ENCODE results near the gene ARF4.
A peak's percentile ranks its signal among the peaks of the same experiment; 100 is the strongest.
"Not testable (repeated sequence)": the region's sequence is repeated elsewhere in the genome, so short reads cannot be mapped to it uniquely, and the experiment has no call there.

Gene ARF4

DNA sequence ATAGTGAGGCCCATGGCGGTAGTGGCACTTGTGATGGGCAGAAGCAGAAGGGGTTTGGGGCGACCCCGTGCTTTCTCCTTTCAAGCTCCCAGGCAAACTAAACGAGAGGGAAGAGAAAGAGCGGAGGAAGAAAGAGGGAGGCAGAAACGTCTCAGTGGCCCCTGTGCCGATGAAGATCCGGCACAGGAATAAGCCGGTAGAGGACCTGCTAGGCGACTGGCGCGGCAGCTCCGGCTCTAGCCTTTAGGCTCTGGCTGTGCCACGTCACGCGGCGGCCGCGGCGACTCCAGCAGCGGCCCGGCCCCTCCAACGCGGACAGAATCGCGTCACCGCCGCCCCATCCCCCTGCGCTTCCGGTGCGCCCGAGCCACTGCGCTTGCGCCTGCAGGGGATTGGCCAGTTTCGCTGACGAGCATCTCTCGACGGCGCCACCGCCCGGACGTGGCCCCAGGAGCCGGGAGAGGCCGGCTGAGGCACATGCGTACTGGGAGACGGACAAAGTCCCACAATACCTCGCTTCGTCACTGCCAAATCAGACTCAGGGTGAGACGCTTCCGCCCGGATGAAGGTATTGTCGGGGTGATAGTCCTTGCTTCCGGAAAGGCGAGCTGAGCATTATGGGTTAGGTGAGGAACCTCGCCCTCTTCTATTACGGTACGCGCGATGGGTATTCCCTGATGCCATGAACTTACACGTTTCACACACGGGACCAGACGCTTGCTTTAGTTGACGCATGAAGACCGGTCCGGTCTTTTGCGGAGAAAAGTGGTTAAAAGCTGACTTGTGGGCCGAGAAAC, at the start of gene ARF4:
ARF4 (minus strand) TSS at position 218 of the 797 bp plus-strand sequence; CDS start at position 14, 204 bp downstream.
- DNase-seq: peak; percentile 97

DNA sequence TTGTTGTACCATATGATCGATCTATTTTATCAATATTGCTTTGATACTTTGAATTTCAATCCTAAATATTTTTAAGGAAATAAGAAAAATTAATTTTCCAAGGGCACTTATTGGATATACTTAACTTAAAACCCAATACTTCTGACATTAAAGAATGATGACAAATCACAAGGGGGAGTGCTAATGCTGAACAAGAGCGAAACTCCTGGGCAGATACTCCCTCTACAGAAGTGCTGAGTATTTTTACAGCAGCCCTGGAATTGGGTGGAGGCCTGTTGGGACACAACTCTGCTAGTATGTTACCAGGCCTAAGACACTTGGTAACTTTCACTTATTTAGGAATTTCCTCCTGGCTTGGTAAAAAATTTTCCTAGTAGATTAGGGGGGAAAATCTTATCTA, 49.6 kb upstream of the ARF4 start:
- no peak for DNase-seq

DNA sequence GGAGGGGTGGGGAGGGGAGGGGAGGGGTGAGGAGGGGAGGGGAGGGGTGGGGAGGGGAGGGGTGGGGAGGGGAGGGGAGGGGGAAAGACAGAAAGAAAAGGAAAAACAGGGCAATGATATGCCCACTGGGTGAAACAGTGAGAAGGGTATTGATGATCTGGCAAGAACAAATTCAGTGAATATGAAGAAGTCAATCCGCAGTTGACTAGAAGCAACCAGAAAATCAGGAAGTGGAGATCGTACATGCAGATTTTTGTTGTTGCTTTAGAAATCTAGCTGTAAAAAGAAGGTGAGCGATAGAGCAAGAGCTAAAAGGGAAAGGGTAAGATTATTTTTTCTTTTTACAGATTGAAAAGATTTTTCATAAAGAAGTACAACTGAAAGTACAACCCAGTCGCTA, 47.6 kb upstream of the ARF4 start:
- no peak for DNase-seq

DNA sequence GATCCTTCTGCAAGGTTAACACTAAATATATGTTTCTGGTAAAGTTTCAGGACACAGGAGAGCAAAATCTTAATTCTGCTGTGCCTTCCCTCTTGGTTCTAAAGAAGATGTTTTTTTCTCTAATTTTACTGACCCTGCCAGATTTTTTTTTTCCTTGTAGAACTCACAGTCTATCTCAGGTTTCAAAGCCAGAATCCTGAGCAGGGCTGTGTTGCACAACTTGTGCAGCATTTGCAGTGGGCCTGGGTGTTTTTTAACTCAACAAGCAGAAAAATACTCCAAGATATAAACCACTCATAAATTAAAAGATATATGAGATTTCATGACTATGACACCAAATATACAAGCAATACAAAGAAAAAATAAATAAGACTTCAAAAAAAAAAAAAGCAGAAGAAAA, 40.2 kb upstream of the ARF4 start:
- DNase-seq: no peak

DNA sequence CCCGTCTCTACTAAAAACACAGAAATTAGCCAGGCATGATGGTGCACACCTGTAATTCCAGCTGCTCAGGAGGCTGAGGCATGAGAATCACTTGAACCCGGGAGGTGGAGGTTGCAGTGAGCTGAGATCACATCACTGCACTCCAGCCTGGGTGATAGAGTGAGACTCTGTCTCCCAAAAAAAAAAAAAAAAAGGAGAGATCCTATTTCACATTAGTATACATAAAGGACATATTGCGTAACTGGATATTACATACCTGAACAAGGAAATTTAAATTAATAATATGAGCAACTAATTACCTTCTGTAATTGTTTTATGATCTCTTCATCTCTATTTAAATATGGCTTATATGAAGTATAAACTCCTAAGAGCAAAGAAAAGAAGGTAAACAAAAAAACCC, 37.1 kb upstream of the ARF4 start:
- DNase-seq: not testable (repeated sequence)

DNA sequence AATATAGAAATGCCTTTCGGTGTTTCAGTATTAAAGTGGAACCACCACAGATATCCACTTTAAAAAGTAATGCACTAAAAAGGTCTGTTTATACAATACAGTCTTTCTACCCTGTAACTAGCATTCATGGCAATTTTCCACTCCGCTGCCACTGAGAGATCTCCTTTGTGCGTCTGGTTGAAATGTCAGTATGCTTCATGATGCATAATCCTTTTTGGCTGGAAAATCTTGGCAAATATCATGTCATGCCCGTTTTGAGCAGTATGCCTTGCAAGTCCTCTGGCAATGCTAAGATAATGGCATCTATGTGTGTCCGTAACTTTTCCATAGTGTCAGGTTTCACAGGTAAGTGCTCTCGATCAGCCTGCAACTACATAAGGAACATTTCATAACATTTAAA, 30.8 kb upstream of the ARF4 start:
- no peak for DNase-seq

DNA sequence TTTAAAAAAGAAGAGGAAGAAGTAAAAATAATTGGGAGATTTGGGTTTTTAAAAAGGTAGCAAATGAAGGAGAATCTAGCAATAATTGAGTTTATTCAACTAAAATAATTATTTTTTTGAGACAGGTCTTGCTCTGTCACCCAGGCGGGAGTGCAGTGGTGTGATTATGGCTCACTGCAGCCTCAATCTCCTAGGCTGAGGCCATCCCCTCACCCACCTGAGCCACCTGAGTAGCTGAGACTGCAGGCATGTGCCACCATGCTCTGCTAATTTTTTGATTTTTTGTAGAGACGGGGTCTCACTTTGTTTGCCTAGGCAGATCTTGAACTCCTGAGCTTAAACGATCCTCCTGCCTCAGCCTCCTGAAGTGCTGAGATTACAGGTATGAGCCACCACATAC, 27.7 kb upstream of the ARF4 start:
- no peak for DNase-seq

DNA sequence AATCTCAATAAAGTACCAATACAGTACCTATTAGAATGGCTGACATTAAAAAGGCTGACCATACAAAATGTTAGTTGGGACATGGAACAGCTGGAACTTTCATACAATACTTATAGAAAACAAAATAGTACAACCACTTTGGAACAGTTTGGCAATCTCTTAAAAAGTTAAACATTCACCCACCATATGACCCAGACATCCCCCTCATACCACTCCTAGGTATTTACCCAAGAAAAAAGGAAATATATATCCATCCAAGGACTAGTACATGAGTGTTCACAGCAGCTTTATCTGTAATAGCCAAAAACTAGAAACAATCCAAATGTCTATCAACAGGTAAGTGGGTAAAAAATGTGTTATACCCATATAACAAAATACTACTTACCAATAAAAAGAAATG, 25.2 kb upstream of the ARF4 start:
- no peak for DNase-seq

DNA sequence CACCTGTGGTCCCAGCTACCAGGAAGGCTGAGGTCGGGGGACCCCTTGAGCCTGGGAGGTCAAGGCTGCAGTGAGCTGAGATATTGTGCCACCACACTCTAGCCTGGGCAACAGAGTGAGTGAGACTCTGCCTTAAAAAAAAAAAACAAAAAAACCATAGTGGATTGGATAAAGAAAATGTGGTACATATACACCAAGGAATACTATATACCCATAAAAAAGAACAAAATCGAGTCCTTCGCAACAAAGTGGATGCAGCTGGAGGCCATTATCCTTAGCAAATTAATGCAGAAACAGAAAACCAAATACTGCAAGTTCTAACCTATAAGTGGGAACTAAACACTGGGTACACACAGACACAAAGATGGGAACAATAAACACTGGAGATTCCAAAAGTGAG, 20.6 kb upstream of the ARF4 start:
- no peak for DNase-seq

DNA sequence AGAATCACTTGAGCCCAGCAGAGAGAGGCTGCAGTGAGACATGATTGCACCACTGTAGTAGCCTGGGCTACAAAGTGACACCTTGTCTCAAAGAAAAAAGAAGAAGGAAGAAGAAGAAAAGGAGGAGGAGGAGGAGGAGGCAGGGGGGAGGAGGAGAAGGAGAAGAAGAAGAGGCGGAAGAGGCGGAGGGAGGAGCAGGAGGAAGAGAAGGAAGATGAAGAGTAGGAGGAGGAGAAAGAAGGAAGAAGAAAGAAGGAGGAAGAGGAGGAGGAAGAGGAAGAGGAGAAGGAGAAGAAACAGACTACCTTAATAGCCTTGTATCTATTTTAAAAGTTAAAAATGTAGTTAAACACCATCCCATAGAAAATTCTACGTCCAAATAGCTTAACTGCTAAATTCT, 19.1 kb upstream of the ARF4 start:
- DNase-seq: no peak

DNA sequence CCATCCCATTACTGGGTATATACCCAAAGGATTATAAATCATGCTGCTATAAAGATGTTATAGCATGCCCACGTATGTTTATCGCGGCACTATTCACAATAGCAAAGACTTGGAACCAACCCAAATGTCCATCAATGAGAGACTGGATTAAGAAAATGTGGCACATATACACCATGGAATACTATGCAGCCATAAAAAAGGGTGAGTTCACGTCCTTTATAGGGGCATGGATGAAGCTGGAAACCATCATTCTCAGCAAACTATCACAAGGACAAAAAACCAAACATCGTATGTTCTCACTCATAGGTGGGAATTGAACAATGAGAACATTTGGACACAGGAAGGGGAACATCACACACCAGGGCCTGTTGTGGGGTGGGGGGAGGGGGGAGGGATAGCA, 14.7 kb upstream of the ARF4 start:
- not testable (repeated sequence) for DNase-seq

DNA sequence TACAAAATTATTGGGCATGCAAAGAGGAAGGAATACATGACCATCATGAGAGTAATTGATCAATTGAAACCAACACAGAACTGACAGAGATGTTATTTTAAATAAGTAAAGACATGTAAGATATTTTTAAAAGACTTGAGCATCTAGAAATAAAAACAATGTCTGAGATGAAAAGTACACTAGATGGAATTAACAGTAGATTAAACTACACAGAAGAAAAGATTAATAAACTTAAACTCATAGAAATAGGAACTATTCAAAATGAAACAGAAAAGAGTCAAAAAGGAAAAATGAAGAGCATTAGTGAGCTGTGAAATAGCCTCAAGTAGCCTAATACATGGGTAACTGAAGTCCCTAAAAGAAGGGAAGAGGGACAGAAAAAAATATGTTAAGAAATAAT, 8.5 kb upstream of the ARF4 start:
- no peak for DNase-seq

DNA sequence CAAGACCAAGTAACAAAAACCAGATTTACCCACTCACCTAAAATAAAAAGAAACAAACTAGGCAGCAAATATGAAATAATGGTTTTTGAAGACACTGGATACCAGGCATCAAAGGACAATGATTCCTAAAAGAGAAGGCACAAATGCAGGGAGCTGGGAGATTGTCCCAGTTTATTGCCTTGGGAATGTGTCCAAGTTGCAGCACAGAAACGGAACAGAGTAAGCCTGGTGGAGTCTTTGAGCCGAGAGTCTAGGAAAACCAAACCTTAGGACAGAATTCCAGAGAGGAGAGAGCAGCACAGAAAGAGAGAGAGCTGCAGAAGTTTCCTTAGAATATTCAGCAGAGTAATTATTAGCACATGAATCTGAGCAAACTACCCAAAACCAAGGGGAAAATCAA, 7.8 kb upstream of the ARF4 start:
- DNase-seq: no peak

DNA sequence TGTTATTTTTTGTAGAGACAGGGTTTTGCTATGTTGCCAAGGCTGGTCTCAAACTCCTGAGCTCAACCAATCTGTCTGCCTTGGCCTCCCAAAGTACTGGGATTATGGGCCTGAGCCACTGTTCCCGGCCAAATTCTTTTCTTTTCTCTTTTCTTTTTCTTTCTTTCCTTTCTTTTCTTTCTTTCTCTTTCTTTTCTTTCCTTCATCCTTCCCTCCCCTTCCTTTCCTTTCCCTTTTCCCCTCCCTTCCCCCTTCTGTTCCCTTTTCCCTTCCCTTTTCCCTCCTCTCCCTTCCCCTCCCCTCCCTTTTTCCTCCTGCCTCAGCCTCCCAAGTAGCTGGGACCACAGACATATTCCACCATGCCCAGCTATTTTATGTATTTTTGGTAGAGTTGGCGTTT, 3.1 kb upstream of the ARF4 start:
- no peak for DNase-seq

DNA sequence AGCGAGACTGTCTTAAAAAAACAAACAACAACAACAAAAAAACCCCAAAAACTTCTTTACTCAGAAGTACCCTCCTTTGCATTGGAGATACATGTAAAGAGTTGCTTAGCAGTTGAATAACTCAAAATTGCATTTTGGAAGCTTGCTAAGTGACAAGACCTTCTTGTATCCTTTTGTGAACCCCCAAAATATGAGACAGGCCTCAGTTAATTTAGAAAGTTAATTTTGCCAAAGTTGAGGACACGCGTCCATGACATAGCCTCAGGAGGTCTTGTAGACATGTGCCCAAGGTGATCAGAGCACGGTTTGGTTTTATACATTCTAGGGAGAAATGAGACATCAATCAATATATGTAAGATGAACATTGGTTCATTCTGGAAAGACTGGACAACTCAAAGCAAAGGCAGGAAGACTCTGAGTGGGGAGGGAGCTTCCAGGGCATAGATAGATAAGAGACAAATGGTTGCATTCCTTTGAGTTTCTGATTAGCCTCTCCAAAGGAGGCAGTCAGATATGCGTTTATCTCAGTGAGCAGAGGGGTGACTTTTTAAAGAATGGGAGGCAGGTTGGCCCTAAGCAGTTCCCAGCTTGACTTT, 1.7 kb upstream of the ARF4 start:
- no peak for DNase-seq

DNA sequence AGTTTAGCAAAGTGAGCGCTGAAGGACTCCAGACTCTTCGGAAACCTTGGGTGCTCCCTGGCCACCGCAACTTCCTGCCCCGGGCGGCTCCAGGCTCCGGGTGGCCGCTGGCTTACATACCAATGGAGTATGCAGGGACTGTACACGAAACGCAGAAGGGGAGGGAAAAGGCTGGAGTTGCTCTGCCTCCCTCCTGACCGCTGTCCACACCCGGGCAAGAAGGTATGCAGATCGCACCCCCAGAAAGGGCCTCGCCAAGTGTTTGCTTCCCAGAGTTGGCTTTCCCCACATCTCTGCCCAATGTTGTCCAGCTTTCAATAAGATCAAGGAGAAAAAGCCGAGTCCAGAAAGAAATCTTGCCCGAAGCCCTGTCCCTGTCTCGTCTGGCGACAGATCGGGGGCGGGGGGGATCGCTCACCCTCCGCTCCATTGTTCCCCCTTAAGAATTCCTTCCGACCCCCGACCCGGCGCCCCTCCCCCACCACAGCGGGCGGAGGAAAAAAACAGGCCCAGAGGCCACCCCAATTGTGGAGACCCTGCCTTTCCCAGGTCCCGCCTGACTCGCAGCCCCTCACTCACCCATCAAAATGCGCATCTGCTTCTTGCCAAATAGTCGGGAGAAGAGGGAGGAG, 533 bp downstream of the ARF4 start:
- DNase-seq: peak; percentile 47

DNA sequence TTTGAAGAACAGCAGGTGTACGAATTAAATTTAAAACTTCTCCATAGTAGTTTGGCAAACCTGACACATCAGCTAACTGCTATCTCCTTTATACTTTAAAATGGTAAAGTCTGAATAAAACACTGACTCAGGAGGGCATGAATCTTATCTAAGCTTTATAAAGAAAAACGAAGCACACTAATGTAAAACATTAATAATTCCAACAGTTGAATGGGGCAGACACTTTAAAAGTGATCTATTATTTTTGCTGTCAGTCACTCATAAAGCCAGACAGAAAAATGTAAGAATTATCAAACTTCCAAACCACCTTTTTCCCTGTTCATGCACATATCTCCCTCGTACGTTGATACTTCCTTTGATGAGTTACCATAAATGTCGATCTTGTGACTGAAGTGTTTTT, 2.6 kb downstream of the ARF4 start:
- no peak for DNase-seq

DNA sequence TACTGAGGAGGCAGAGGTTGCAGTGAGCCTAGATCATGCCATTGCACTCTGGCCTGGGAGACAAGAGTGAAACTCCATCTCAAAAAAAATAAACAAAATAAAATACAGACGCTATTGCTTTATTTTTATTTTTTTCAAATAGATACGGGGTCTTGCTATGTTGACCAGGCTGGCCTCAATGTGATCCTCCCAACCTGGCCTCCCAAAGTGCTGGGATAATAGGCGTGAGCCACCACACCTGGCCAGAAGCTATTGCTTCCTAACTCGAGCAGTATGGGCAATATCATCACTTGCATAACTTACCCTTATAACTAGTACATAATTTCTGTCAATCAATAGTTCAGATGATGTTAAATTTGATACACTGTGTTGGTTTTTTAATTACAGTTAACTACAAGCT, 3.0 kb downstream of the ARF4 start:
- DNase-seq: no peak

DNA sequence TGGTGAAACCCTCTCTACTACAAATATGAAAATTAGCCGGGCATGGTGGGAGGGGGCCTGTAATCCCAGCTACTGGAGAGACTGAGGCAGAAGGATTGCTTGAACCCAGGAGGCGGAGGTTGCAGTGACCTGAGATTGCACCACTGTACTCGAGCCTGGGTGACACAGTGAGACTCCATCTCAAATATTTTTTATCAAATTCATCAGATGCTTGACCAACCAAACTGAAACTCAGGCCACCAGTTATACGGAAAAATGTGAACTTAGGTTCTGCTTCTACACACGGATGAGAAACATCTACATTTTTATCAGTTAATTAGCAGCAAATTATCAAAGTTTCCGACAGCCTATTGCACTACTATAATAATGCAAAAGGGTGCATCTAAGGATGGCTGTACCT, 4.8 kb downstream of the ARF4 start:
- DNase-seq: no peak

DNA sequence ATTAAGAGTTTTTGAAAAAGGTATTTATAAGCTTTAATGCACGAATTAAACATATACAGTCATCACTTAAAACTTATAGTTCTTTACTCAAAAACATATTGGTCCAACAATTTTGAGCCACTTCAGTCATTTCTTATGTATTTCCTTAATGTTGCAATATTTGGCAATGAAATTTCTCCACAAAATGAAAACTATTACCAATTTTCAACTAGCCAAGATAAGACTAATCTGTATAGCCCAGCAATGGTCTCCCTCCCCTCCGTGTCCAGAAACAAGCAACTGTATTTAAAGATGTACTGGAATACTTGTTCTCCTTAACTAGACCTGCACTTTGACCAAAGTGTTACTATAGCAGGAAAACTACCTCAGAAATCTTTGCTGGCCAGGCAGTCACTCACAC, 9.2 kb downstream of the ARF4 start:
- no peak for DNase-seq

DNA sequence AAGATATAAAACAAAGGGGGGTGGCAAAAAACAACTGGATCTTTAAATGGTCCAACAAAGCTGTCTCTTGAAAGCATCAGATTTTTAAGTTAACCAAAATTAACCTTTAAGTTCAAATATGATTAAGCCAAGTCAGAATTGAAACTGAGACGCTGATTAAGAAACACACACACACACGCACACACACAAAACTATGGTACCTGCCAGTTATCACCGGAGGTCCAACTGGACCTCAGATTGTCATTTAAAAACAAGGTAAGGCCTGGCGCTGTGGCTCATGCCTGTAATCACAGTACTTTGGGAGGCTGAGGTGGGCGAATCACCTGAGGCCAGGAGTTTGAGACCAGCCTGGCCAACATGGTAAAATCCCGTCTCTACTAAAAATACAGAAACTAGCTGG, 10.4 kb downstream of the ARF4 start:
- DNase-seq: no peak

DNA sequence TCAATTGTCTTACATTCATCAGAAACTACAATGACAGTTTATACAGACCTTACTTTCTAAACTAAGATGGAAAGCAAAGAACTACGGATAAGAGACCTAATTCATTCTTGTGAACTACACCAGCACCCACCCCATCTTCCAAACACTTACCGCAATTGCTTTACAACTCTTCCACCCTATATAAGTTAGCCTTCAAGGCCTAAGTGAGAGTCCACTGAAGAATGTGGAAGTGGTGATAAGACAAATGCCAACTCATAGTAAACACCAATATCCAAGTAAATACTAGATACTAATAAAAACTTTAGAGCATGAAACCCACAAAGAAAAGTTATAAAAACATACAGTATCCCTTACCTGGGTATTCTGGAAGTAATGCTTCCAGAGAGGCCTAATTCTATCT, 13.6 kb downstream of the ARF4 start:
- DNase-seq: no peak

DNA sequence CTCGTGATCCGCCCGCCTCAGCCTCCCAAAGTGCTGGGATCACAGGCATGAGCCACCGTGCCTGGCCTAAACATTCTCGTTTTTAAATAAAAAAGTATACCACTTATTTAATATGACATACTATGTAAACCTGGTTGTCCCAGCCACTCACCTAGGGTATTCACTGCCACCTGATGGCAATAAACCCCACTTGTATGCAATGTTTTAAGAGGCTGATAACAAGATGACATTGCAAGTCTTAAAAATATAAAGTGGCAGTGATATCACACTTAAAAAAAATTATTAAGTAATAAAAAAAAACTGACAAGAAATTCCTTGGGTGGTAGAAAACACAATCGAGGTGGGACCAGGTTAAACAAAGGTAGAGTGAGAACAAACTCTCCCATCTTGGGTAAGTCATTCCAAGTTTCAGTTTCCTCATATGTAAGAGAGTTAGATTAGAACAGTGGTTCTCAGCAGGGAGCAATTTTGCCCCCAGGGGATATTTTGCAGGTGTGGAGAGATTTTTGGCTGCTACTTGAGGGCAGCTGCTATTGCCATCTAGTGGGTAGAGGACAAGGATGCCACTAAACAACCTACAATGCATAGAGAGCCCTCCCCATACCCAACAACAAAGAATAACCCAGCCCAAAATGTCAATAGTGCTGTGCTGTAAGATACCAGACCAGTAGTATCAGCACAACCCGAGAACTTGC, 14.5 kb downstream of the ARF4 start:
- peak; percentile 64 for DNase-seq

DNA sequence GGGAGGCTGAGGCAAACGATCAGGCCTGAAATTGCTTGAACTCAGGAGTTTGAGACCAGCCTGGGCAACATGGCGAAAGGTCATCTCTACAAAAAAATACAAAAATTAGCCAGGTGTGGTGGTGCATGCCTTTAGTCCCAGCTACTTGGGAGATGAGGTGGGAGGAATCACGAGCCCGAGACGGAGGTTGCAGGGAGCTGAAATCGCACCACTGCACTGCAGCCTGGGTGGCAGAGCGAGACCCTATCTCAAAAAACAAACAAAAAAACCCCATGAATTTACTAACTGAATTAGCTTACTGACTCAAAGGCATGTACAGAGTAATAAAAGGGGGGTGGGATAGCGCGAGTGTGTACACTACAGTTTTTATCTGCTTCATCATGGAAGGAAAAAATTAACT, 19.3 kb downstream of the ARF4 start:
- DNase-seq: no peak

All from NCI-H146 (cell line).